ENCODE results near the gene EXOC4.

Gene EXOC4

DNA sequence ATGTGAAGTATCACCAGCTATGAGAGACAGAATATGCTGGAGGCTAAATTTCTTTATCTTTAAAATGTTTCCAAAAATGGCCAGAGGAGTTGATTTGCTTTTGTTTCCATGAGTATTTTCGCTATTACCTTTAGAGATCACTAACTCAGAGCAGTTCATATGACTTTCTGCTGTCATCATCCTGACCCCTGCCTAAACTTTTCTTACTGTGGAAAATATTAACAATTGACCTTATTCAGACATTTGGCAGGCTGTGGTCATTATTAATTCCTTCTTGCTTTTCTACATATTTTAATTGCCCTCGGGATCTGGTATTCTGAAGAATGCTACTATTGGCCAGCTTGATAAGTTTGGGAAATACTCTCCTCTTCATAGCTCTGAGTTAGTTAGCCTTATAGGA, 156.5 kb downstream of the EXOC4 start:
- H3K27ac ChIP-seq: no peak overlapping the region
- DNase-seq (ENCODE audit: low read depth, low spot score): no peak

DNA sequence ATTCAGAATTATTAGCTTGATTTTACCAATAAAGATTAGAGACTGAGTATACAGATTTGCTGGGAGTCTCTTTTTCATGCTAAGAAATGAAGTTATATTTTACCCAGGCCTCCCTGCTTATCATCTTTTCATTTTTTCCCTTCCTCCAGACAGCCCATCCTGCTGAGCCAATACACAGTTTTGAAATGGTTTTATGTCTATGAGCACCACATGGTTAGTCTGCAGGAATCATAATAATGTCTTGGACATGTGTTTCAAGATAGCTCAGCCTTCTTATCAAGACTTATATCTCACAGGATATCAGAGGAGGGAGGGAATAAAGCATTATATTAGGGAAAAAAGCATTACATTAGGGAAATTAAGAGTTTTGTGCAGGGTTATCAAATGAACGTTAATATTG, 157.1 kb downstream of the EXOC4 start:
- no peak for DNase-seq (ENCODE audit: low read depth, low spot score)
- H3K27ac ChIP-seq: no peak overlapping the region

DNA sequence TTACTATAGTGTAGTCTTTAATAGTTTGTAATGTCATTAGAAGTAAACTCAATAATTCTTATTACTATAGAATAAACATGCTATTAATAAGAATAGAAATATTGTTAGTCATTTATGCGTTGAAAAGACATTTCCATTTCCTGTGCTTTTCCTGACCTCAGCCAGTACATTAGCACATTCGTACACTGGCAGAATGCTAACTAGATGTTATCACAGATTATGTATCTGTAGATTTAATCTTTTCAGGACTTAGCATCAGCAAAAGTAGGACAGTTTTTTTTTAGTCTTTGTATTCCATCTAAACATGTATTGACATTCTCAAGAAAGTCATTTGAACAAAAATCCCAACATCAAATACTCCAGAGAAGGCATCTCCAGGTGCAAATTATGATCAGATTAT, 158.5 kb downstream of the EXOC4 start:
- H3K27ac ChIP-seq: no peak overlapping the region
- no peak for DNase-seq (ENCODE audit: low read depth, low spot score)

DNA sequence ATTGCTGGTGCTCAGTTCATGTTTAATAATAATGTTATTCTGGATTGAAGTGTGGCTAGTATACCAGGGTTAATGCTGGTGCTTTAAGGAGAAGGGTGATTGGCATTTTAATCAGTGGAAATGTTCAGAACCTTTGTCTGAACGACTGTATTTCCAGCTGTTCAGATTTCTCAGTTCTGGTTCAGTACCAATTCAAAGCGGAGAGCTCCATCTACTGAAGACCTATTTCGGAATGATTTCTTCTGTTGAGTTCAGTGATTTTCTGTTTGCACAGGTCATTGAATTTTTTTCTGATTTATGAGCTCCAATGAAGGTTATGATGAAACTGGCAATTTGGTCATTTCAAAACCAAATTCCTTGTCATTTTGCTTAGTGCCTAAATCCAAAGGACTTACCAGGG, 160.1 kb downstream of the EXOC4 start:
- DNase-seq (ENCODE audit: low read depth, low spot score): no peak
- no peak overlapping the region for H3K27ac ChIP-seq

DNA sequence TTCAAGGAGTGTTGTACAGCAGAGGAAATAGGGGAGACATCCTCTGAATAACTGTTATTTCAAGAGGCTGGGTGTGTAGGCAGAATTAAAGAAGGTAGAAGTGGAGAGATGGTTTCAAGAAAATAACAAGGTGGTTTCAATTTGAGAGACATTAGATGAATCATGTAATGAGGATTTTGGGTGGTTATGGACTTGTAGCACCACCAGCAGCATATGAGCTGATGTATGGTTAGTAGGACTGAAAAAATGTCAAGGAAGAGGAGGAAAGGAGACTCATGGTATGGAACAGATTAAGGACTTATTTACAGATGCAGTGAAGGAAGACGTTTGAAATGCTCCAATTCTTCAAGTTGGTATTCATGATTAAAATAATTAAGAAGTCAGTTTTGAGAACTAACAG, 166.2 kb downstream of the EXOC4 start:
- no peak for DNase-seq (ENCODE audit: low read depth, low spot score)
- H3K27ac ChIP-seq: no peak overlapping the region

DNA sequence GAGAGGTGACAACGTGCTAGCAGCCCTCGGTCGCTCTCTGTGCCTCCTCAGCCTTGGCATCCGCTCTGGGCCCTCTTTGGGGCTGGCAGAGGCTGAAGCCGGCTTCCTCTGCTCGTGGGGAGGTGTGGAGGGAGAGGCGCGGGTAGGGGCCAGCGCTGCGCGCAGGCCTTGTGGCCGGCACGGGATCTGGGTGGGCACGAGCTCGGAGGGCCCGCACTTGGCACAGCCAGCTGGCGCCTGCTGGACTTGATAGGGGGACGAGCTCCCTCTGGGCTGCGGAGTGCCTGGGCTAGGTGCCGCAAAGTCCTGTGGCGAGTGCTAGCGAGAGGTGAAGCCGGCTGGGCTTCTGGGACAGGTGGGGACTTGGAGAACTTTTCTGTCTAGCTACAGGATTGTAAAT, 170.7 kb downstream of the EXOC4 start:
- no peak overlapping the region for H3K27ac ChIP-seq
- DNase-seq (ENCODE audit: low read depth, low spot score): no peak

DNA sequence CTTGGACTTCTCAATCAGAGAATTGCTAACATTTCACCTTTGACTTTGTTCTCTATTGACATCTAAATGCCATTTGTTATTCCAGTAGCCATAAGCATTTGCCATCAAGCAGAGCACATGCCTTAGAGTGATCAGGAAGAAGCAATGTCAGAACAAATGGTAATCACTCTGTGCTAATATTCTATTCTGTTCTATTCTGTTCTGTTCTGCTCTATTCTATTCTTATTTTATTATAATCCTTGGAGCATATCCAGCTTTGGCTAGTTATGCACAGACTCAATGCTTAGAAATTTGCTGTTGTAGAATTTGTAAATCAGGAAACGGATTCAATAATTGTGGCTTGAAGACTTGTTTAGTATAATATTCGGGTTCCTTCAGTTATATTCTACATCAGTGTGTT, 175.4 kb downstream of the EXOC4 start:
- no peak for DNase-seq (ENCODE audit: low read depth, low spot score)
- no peak overlapping the region for H3K27ac ChIP-seq

DNA sequence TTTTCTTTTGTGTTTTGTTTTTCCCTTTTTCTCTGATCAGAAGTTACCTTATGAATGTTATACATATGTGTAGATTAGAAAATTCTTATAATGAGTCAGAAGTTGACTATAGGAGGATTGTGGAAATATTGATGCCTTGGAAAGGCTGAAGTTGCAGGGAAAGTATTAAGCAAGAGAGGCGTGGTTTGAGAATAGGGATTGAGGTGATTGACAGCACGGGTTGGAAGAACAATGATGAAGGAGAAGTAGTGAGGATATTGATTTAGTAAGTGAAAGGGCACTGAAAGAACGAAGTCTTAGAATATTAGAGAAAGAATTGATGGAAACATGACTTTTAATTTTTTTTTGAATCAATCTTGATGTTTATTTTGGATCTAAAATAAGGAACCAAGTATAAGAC, 176.0 kb downstream of the EXOC4 start:
- no peak for DNase-seq (ENCODE audit: low read depth, low spot score)
- H3K27ac ChIP-seq: peak overlapping the region; percentile 51

DNA sequence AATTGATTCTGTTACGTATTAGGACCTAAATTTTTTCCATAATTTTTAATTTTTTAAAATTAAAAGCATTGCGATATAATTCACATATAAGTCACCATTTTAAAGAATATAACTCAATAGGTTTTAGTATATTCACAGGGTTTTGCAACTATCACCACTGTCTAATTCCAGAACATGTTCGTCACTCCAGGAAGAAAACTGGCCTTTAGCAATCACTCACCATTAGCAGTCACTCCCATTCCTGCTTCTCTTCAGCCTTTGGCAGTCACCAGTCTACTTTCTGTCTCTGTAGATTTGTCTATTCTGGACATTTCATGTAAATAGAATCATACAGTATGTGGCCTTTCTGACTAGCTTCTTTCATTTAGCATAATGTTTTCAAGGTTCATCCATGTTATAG, 176.5 kb downstream of the EXOC4 start:
- DNase-seq (ENCODE audit: low read depth, low spot score): no peak
- H3K27ac ChIP-seq: peak overlapping the region; percentile 51

DNA sequence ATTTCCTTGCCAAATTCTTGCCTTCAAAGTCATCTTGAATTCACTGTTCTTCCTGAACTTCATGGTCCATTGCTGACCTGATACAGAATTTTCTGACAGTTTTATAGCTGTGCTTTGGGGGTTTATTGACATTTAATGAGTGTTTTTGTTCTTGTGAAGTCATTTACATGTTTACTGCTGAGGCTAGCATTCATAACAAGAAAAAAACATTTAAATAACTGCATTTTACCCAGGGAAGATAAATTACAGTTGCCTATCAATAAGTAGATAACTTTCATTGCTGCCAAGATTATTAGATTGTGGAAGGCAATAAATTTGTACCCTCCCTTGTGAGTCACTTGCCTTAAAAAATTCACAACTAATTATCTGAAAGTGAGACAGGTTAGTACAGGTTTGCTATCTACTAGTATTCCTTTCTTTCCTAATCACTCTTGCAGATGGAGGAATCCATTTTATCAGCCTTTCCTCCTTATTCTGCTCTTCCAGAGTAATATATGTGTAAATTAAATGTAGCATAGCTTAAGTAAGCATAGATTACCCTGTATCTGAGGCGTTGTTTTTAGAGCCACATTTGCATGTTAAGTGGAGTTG, 178.4 kb downstream of the EXOC4 start:
- H3K27ac ChIP-seq: peak overlapping the region; percentile 28
- DNase-seq (ENCODE audit: low read depth, low spot score): no peak

DNA sequence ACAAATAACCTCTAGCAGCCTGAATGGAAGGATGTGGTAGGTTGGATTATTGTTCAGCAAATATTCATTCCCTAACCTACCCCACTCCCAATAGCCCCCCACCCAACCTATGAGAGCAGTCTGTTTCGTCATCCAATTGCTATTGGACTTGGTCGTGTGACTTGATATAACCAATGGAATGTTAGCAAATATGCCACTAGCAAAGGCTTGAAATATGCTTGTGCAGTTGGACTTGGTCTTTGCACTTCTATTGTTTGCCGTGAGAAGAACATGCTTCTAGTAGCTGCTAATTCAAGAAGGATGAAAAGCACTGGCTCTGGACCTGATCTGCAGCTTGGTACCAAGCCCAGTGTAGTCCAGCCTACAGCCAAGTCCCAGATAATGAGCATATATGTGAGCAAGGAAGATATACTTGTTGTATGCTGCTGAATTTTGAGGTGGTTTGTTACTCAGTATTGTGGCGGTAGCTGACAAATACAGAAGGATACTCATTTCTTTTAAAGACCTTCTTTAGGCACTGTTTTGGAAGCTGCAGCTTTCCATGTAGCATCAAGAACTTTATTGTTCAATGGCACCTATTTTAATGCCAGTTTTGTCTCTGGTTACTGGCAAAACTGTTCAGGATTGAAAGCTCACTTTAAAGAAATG, 180.4 kb downstream of the EXOC4 start:
- DNase-seq (ENCODE audit: low read depth, low spot score): no peak
- no peak overlapping the region for H3K27ac ChIP-seq

DNA sequence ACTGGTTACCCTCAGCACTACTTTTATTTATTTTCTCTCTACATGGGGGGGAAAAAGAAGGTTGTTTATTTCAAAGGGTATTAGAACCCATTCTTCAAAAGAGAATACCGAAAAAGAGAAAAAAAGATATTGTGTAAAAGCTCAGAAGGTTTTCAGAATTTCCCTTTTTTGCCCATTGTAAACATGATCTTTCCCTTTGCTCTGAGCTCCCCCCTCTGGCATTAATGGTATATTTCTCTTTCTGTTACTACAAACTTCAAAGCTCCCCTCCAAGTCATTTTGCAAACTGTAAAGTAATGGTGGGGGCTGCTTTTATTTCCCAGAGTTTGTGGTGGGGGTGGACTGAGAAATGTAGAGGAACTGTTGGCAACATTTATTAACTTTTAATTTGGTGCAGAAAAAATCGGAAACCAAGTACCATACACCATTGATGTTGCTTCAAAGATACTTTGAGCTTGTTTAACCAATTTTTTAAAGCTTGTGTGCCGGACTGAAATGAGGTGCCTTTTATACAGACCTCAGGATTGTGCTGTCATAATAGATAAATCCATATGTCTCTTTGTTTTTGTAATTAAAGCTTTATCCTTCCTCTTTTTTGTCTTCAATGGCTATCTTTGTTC, 181.5 kb downstream of the EXOC4 start:
- no peak overlapping the region for H3K27ac ChIP-seq
- no peak for DNase-seq (ENCODE audit: low read depth, low spot score)

DNA sequence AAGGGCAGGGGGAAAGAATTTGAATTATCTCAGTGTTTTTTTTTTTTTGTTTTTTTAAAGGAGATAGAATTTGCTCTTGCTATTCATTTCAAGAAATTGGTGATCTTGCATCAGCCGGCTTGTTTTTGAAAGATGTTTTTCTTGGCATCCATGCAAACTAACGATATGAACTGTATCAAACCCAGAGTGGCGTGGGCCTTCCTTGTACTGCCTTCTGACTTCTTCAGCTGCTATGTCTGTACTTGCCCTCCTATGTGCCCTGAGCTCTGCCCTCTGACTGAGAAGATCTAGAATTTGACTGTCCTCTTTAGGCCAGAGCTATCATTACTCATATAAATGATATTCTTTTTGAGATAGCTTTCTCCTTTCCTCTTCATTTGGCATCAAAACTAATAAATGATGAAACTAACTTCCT, 183.1 kb downstream of the EXOC4 start:
- H3K27ac ChIP-seq: peak overlapping the region; percentile 87
- DNase-seq (ENCODE audit: low read depth, low spot score): no peak

DNA sequence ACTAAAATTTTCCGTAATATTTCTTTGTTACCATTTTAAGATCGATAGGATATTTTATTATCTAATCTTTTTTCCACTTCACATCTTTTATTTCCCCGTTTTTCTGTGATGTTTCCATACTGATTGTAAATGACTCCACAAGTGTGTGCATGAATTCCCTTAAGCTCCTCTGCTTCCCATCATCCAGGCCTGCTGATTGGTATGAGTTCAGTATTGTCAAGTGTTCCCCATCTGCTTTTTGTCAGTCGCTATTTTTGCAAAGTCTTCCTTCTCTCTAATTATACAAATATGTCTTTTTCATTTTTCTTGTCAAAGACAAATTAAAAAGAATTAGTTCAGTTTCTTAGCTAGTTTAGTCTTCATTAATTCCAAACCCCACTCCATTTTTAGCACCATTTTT, 184.7 kb downstream of the EXOC4 start:
- H3K27ac ChIP-seq: no peak overlapping the region
- DNase-seq (ENCODE audit: low read depth, low spot score): no peak

DNA sequence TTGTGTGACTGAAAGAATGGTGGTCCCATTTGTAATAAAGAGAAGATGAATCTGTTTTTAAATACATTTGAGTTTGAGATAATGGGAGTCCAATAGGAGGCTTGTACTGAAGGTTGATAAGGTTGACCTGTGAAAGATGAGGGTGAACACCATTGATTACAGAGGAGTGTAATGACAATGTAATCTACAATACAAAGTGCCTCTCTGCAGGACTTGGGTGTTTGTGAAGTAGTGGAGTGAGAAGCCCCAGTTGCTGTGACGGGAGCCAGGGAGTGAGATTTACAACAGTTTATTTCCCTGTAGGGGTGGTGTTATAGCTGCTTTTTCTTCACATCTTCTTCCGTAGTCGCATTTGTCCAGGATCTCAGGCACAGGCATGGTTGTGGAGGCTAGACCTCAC, 189.9 kb downstream of the EXOC4 start:
- DNase-seq (ENCODE audit: low read depth, low spot score): no peak
- no peak overlapping the region for H3K27ac ChIP-seq

DNA sequence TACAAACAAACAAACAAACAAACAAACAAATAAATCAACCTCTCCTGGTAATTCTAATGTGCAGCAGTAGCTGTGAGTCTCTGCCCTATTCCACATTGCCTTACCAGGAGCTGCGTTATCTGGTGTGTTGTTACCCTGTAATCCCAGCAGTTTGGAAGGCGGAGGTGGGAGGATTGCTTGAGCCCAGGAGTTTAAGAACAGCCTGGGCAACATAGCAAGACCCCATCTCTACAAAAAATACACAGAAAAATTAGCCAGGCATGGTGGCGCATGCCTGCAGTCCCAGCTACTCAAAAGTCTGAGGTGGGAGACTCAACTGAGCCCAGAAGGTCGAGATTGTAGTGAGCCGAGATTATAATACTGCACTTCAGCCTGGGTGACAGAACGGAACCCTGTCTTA, 192.7 kb downstream of the EXOC4 start:
- DNase-seq (ENCODE audit: low read depth, low spot score): no peak
- no peak overlapping the region for H3K27ac ChIP-seq

DNA sequence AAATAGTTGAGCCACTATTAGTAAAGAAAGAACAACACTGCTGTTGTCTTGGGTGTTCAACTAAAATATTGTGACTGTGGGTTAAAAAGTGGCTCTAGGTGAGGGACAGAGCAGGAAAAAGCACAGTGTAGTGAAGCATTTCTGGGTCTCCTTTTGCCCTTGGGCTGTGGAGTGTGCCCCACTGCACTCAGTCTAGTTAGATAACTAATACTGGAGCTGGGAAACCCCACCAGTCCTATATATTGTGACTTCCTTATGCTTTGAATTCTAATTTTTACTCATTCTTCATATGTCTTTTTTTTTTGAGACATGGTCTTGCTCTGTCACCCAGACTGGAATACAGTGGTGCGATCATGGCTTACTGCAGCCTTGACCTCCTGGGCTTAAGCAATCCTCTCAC, 195.1 kb downstream of the EXOC4 start:
- H3K27ac ChIP-seq: no peak overlapping the region
- no peak for DNase-seq (ENCODE audit: low read depth, low spot score)

DNA sequence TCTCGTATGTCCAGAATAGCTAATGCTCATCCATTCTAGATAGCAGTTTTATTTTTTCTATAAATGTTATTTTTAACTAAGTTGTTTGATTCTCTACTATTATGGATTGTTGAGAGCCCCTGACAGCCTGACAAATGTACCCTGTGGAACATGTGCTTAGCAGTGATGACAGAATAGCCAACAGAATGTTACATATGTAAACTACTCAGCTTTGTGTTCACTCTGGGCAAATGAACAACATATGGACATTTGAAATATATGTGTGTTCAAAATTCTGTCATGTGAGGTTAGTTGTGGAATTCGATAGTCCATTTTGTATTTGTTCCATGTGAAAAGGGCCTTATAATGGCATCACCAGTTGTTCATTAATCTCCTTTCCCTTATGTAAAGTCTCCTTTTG, 199.7 kb downstream of the EXOC4 start:
- no peak for DNase-seq (ENCODE audit: low read depth, low spot score)
- H3K27ac ChIP-seq: no peak overlapping the region

DNA sequence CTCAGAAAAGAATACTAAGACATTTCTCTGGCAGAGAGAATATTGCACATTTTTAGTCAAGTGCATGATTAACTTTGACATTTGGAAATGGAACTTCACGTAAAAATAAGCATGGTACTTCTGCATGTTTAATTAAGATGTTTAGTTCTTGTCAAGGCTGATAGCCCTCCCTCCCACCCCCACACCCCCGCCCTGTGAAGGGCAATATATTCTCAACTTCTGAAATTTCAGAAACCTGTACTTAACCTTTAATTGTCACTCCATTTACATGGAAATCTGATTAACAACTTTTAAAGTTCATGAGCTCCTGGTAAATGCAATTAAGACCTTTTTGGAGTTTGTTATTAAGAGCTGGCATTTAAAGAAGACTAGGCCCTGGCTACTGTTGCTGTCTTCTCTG, 205.8 kb downstream of the EXOC4 start:
- no peak for DNase-seq (ENCODE audit: low read depth, low spot score)
- no peak overlapping the region for H3K27ac ChIP-seq

DNA sequence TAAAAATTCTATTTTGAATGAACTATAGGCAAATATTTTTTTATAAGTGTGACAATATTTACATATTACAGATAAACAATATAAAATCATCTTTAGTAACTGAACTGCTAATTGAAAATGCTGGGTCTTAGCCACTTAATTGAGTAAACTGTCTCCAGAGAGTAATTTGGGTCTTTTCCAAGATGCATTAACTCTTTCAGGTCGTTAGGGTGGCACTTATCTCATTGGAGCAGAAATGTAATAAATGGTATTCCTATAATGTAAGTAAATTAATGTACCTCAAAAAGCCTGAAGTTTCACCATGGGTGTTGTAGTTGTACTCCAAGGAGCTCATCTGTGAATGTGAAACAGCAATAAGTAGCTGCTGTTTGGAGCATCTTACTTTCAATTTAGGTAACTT, 208.5 kb downstream of the EXOC4 start:
- no peak for DNase-seq (ENCODE audit: low read depth, low spot score)
- no peak overlapping the region for H3K27ac ChIP-seq

DNA sequence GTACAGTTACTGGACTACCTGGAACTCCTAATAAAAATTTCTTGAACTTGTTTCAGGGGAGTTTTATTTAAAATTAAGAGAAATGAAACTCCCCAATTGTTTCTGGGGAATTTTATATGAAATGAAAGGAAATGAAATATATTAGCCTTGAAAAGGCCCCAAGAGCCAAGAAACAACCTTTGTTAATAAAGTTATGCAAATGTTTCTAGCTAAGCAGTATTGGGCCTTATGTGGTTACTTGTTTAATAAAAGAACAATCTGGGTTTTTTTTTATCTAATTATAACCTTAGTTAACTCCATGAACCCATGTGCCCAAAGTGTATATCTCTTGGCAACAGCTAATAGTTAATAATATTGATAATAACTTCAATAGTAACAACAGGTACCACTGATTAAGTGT, 222.8 kb downstream of the EXOC4 start:
- H3K27ac ChIP-seq: no peak overlapping the region
- no peak for DNase-seq (ENCODE audit: low read depth, low spot score)

DNA sequence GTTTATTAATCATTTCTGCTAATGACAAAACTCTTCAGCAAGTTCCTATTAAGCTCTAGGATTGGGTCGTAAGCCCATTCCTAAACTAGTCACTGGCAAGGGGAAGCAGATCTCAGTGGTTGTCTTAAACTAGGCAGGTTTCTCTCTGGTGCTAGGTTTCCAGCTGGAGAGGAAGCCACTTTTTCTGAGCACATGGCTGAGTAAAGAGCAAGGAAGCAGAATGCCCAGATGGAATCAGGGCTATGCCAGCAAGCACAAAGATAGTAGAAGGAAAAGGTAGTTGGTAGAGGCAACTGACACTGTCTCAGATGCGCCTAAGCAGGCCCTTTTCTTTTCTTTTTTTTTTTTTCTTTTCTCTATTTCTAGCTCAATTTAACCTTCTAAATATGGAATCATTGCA, 224.9 kb downstream of the EXOC4 start:
- H3K27ac ChIP-seq: no peak overlapping the region
- DNase-seq (ENCODE audit: low read depth, low spot score): no peak

All from epithelial cell of prostate (primary cell).